ENCODE results near the gene BCAS4.

- TF ChIP-seq CEBPB (IDR thresholded peaks at IDR 0.05) (no peak), FOXM1 (IDR thresholded peaks at IDR 0.05; ENCODE audit: borderline replicate concordance, low read depth) (no peak), RAD21 (IDR thresholded peaks at IDR 0.05; ENCODE audit: low read depth) (no peak), TAF1 (IDR thresholded peaks at IDR 0.05; ENCODE audit: low read depth) (no peak), YY1 (IDR thresholded peaks at IDR 0.05; ENCODE audit: low read depth) (no peak), CREB1 (IDR thresholded peaks at IDR 0.05; ENCODE audit: low read depth) (no peak), MAX (IDR thresholded peaks at IDR 0.05) (no peak), TEAD4 (IDR thresholded peaks at IDR 0.05) (no peak)
These were observed 59.8 kb downstream of the BCAS4 start for GRCh38 chr20:50854506-50855249.

Data from Ishikawa (cell line).